CMK (cell line): ENCODE measurements around the gene GRK5.
"Not testable (repeated sequence)": the region's sequence is repeated elsewhere in the genome, so short reads cannot be mapped to it uniquely, and the experiment has no call there.

Experiments used
- DNase-seq: peaks from one replicate; pipeline ENCODE4 v3.0.0-alpha.2; 2010; ENCODE audit warnings: low read depth

Gene GRK5

DNA sequence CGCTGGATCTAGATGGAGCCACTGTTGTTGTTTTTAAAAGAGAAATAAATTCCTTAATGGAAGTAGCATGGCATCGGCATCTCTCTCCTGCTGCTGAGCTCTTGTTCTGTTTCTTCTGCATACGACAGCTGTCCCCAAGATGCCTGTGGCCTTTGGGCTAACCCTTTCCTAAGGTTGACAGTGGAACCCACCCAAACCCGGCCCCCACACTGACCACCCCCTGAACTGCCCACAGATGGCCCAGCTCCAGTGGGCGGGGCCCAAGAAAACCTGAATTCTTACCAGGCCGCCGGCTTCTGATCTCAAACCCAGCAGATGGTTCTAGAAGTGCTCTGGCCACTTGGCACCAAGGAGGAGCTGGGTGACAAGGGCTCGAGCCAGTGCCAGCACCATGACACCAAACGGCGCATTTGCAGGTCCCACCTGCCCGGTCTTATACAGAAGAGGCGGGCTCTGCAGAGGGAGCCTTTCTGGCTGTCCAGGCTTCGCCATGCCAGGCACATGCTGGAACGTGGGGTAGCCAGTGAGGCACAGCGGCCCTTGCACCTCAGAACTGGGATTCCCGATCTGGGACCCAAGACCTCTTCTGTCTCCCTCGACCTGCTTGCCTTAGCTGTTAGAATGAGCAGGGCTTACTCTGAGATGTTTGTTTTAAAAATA, 252.4 kb downstream of the GRK5 start:
- DNase-seq = no peak

DNA sequence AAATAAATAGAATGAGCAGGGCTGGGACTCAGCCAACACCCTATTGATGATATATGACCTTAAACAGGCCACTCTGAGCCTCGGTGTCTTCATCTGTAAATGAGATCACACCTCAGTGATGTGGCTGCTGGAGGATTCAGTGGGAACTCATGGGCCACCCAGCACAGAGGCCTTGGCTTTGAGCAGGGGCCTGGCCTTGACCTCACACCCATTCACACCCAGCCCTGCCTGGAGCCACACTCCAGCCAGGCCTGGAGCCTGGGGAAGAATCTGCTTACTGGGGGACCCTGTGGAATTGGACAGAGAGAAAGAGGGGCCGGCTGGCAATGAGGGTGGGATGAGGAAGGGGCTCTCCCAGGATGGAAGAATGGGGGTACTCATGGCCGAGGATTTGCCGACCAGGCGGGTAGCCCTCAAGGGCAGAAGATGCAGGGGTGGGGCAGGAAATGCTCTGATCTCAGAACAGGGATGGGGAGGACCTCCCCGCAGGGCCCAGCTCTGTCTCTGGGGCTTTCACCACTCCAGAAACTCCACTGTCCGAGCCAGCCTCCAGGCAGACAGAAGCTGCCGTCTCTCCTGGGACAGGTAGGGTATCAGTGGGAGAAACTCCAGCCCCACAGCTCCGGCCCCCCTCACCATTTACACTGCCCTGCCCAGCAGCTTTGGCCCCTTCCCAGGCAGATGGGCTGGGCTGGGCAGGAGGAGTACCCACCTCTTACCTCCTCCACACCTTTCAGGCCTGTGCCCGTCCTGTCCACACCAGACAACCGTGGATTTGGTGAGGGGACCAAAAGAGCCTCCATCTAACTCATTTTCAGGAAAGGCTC, 253.2 kb downstream of the GRK5 start:
- DNase-seq = no peak

- no peak for DNase-seq
Observed at GRCh38 chr10:119461380-119461779, 254.0 kb downstream of the GRK5 start.

DNA sequence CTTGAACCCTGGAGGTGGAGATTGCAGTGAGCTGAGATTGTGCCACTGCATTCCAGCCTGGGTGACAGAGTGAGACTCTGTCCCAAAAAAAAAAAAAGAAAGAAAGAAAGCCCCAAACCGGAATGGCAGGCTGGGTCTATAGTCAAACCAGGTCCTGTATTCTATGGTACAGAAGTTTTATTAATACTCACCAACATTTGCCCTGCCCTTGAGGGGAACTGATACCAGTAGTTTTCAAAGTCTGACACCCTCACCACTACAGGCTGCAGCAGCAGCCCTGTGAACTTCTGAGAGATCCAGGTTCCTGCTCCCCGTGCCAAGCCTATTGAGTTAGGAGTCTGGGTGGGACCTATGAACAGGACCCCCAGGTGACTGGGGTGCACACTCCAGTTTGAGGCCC, 254.6 kb downstream of the GRK5 start:
- DNase-seq = no peak

- DNase-seq = no peak
Observed at GRCh38 chr10:119462773-119463172, 255.4 kb downstream of the GRK5 start.

- DNase-seq = not testable (repeated sequence)
Observed at GRCh38 chr10:119463195-119463594, 255.8 kb downstream of the GRK5 start.

DNA sequence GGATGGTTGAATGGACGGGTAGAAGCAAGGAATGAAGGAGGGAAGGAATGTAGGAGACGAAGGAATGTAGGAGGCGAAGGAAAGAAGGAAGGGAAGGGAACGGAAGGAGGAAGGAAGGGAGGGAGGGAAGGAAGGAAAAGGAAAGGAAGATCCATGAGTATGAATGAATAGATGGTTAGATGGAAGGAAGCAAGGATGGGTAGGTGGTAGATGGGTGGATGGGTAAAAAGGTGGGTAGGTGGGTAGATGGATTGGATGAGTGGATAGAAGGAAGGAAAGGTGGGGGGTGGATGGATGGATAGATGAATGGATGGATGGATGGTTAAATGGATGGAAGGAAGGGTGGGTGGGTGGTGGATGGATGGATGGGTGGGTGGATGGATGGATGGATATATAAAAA, 257.7 kb downstream of the GRK5 start:
- DNase-seq = no peak

DNA sequence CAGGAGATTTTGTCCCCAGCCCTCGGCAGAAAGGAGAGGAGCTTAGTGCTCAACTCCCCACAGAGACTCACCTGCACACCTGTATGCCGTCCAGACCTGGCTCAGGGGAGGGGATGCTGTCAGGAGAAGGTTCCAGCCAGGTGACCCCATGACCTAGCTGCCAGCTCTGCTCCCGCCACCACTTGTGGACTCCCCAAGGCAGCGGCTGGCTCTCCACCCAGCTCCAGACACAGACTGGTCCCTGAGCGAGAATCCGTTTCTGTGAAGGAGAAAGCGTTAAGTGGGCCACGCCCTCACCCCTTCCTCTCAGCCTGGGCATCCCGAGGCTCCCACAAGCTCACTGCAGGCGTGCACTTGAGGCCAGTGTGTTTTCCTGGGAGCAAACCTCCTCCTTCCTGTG, 258.7 kb downstream of the GRK5 start:
- no peak for DNase-seq

GRCh38 chr10:119466655-119467054, 259.3 kb downstream of the GRK5 start:
- no peak for DNase-seq

DNA sequence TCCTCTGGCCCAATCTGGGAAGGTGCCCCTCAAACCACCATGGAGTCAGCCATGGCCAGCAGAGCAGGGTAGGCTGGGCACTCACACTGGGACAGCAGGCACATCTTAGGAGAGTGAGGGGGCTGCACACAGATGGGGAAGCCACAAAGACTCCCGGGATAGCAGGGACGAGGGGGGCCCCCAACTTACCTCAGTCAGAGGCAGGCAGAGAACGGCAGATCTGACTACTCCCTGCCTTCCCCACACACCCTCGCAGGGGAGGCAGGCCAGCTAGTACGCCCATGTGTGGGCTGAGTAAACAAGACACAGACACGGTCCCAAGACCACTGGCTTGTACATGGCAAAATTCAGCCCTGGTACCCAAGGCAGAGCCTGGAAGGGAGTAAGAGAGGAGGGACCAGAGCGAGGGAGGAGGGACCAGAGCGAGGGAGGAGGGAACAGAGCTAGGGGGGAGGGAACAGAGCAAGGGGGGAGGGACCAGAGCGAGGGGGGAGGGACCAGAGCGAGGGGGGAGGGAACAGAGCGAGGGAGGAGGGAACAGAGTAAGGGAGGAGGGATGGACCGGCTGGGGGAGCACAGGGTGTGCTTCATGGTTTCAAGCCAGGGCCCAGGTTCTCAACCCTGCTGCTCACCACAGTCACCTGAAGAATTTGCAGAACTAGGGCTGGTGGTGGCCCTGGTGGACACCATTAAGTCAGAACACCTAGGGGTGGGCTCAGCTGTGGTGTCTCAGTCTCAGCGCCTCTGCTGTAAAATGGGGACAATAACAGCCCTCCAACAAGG, 261.4 kb downstream of the GRK5 start:
- no peak for DNase-seq

- DNase-seq = no peak
Observed at GRCh38 chr10:119469325-119469707, 261.9 kb downstream of the GRK5 start.

DNA sequence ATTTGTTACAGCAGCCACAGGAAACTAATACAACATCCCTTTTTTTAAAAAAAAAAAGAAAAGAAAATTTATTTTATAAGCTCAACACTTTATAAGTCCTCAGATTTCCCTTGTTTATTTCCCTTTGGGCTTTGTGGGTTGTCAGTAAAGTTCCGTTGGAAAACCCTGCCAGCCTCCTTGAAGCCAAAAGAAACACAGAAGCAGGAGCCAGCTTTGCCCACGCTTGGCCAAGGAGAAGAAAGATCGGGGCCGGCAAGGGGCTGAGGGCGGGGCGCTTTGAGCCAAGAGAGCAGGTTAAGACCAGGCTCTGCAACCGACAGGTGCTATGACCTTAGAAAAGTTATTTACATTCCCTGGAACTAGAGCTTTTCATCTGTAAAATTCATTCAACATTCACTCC, 262.5 kb downstream of the GRK5 start:
- DNase-seq = no peak

- DNase-seq = no peak
Observed at GRCh38 chr10:119470920-119471702, 263.7 kb downstream of the GRK5 start.

DNA sequence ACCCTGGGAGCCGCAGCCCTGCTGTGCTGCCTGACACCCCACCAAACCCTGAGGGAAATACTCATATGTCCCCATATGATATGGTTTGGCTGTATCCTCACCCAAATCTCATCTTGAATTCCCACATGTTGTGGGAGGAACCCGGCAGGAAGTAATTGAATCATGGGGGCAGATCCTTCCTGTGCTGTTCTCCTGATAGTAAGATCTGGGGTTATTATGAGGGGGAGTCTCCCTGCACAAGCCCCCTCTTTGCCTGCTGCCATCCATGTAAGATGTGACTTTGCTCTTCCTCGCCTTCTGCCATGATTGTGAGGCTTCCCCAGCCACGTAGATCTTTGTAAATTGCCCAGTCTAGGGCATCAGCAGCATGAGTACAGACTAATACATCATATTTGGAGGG, 266.4 kb downstream of the GRK5 start:
- no peak for DNase-seq

- DNase-seq = no peak
Observed at GRCh38 chr10:119474606-119475005, 267.2 kb downstream of the GRK5 start.

GRCh38 chr10:119477444-119477843, 270.1 kb downstream of the GRK5 start:
- DNase-seq = no peak

- DNase-seq = no peak
Observed at GRCh38 chr10:119478111-119478802, 270.9 kb downstream of the GRK5 start.

GRCh38 chr10:119478811-119479341, 271.5 kb downstream of the GRK5 start:
- DNase-seq = no peak

GRCh38 chr10:119479532-119479931, 272.2 kb downstream of the GRK5 start:
- no peak for DNase-seq

DNA sequence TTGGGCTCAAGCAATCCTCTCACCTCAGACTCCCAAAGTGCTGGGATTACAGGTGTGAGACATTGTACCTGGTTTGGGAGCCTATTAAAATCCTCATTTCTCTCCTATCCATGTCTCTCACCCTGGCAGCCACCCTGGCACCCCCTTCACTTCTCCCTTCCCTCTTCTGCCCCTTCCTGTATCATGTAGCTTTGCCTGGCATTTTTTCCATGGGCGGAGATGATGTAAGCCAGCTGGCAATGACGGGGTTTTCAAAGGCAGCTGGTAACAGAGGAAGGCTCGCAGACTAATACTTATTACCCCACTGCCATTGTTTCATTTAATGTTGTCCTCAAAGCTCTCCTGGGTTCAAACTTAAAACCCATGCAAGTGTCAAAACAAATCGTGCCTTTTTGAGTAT, 273.3 kb downstream of the GRK5 start:
- DNase-seq = no peak

- no peak for DNase-seq
Observed at GRCh38 chr10:119481781-119482426, 274.5 kb downstream of the GRK5 start.
